NCI-H1417 (cell line): ENCODE measurements around the gene MTR.

Source experiments
- DNase-seq, 3 experiments: peaks; one replicate each; lab custom pipeline; 2025; lab: John Stamatoyannopoulos, UW

Gene MTR

DNA sequence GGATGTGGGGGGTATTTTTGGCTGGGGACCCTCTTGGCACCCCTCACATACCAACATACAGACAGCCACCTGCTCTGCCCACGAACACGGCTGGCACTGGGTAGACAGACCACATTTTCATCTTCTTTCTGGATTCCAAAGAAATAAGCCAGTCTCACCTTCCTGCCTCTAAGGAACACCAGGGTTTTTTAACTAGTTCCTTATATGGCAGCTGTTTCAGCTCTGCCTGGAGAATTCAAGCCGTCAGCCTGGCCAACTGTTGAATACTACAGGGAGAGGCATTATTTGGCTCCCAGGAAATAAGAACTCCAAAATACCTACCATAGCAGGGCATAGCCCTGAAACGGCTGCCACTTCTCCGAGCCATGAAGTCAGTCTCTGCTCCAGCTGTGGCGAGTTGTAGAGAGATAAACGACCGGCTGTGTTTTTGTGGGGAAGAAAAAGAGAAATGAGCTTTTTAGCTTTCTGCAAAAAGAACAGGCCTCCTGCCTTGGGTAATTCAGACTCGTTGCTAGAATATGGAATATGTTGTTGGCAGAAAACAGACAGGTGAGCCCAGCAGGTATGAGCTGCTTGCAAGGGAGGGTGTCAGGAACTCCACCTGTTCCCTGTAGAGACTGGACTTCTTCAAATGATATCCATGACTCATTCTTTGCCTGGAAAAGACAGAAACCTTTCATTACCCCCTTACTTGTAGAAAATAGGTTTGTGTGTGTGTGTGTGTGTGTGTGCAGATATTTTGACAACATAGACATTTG, 157.3 kb downstream of the MTR start:
- DNase-seq = no peak

DNA sequence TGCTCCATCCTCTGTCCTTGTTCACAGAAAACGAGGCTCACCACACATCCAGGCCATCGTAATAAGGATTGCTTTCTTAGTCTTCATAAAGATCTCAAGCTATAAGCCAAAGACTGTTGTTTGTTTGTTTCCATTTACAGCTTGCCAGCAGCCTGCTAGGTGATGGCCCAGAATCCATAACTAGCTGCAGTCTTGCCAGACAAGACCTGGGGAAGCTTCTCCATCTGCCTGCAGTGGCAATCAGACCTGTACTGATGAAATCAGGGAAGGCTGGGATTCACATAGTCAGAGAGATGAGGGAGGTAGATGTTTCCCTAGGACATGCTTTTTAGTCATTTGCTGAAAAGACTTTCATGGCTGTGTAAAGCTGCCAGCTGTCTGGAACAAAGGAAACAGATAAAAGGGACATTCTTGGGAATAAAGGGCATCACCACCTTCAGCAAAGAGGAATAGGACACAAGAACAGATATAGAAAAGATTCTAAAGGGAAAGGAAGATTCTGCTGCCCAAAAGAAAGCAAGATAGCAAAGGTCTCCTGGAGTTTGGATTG, 158.1 kb downstream of the MTR start:
- DNase-seq = no peak
